ENCODE measurements around the gene ZNF277.

ZNF277 gene

GRCh38 chr7:112356596-112356995, 150.1 kb downstream of the ZNF277 start:
- no peak overlapping the region for H3K4me3 ChIP-seq (ENCODE audit: control insufficient read depth, low read depth, low read length)
- no peak for DNase-seq (ENCODE audit: low read depth)
- no peak for TF ChIP-seq CTCF (IDR thresholded peaks at IDR 0.05; ENCODE audit: control insufficient read depth, insufficient read depth, low read depth, low read length, missing control alignments)

- DNase-seq (ENCODE audit: low read depth), result no peak
- TF ChIP-seq CTCF (IDR thresholded peaks at IDR 0.05; ENCODE audit: control insufficient read depth, insufficient read depth, low read depth, low read length, missing control alignments), result no peak
- H3K4me3 ChIP-seq (ENCODE audit: control insufficient read depth, low read depth, low read length), result no peak overlapping the region
Observed at GRCh38 chr7:112357136-112357535, 150.6 kb downstream of the ZNF277 start.

- no peak for TF ChIP-seq CTCF (IDR thresholded peaks at IDR 0.05; ENCODE audit: control insufficient read depth, insufficient read depth, low read depth, low read length, missing control alignments)
- H3K4me3 ChIP-seq (ENCODE audit: control insufficient read depth, low read depth, low read length), result no peak overlapping the region
- DNase-seq (ENCODE audit: low read depth), result no peak
Observed at GRCh38 chr7:112358513-112358912, 152.0 kb downstream of the ZNF277 start.

GRCh38 chr7:112359086-112359485, 152.6 kb downstream of the ZNF277 start:
- TF ChIP-seq CTCF (IDR thresholded peaks at IDR 0.05; ENCODE audit: control insufficient read depth, insufficient read depth, low read depth, low read length, missing control alignments), result no peak
- no peak overlapping the region for H3K4me3 ChIP-seq (ENCODE audit: control insufficient read depth, low read depth, low read length)
- DNase-seq (ENCODE audit: low read depth), result no peak

GRCh38 chr7:112360681-112361080, 154.2 kb downstream of the ZNF277 start:
- DNase-seq (ENCODE audit: low read depth), result no peak
- no peak for TF ChIP-seq CTCF (IDR thresholded peaks at IDR 0.05; ENCODE audit: control insufficient read depth, insufficient read depth, low read depth, low read length, missing control alignments)
- H3K4me3 ChIP-seq (ENCODE audit: control insufficient read depth, low read depth, low read length), result no peak overlapping the region

- no peak for DNase-seq (ENCODE audit: low read depth)
- TF ChIP-seq CTCF (IDR thresholded peaks at IDR 0.05; ENCODE audit: control insufficient read depth, insufficient read depth, low read depth, low read length, missing control alignments), result no peak
- no peak overlapping the region for H3K4me3 ChIP-seq (ENCODE audit: control insufficient read depth, low read depth, low read length)
Observed at GRCh38 chr7:112361154-112361553, 154.7 kb downstream of the ZNF277 start.

- DNase-seq (ENCODE audit: low read depth), result no peak
- no peak overlapping the region for H3K4me3 ChIP-seq (ENCODE audit: control insufficient read depth, low read depth, low read length)
- TF ChIP-seq CTCF (IDR thresholded peaks at IDR 0.05; ENCODE audit: control insufficient read depth, insufficient read depth, low read depth, low read length, missing control alignments), result no peak
Observed at GRCh38 chr7:112362053-112362650, 155.7 kb downstream of the ZNF277 start.

Data from AG09309 (cell line).